Prostate gland (tissue), 2 donors: ENCODE measurements around the gene RARRES2.

Source experiments
- CTCF ChIP-seq, 4 experiments: fragments of 200-600 bp in 2 of 4; fragments of 450-650 bp in 2 of 4; sonication (generic) in 2 of 4; IDR thresholded peaks; 1 replicate in 3 of 4; 2 replicates in 1 of 4; pipeline ENCODE4 v1.5.1; 2016 to 2019; ENCODE audit warnings: antibody characterized with exemption in 4 of 4, mild to moderate bottlenecking in 2 of 4, moderate library complexity in 2 of 4
- POLR2A ChIP-seq: fragments of 450-650 bp; IDR thresholded peaks from one replicate; pipeline ENCODE4 v1.6.1; 2016; ENCODE audit warnings: antibody characterized with exemption, mild to moderate bottlenecking

- no peak for TF ChIP-seq CTCF (IDR thresholded peaks at IDR 0.05)
- no peak for TF ChIP-seq POLR2A
Observed at GRCh38 chr7:150357270-150357669, 15.8 kb upstream of the RARRES2 start.
